Measurements from ENCODE around the gene NAALADL1.

NAALADL1 gene

GRCh38 chr11:65042891-65043290, 15.5 kb downstream of the NAALADL1 start:
- Histone ChIP-seq H3K4me2 (ENCODE audit: low read length) (peak overlapping the region; percentile 61; the same call in 1 of the 2 replicates), H3K27me3 (ENCODE audit: control insufficient read depth, low read length) (no peaks in the 10 kb centered on the region), H3K4me3 (ENCODE audit: low read length) (peak overlapping the region; percentile 81; the same call in 1 of the 2 replicates), H3K9me3 (ENCODE audit: control insufficient read depth, insufficient read depth, low read length) (no peaks in the 10 kb centered on the region), H3K27ac (ENCODE audit: low read depth, low read length) (no peak overlapping the region), H3K79me2 (ENCODE audit: control insufficient read depth, low read length) (peaks cover 34% of the 10 kb centered on the region), H3K36me3 (ENCODE audit: control insufficient read depth, low read length) (peaks cover 44% of the 10 kb centered on the region), H3K4me1 (ENCODE audit: control insufficient read depth, low read length) (peaks cover 35% of the 10 kb centered on the region), H3F3A (ENCODE audit: control insufficient read depth, insufficient read depth) (peaks cover 2% of the 10 kb centered on the region; the same call in 1 of the 2 replicates), H4K20me1 (ENCODE audit: control insufficient read depth, insufficient read depth, low read depth, low read length) (no peaks in the 10 kb centered on the region), H3K9me2 (replicated peaks; ENCODE audit: control insufficient read depth, low read length) (no peaks in the 10 kb centered on the region)
- no peak for TF ChIP-seq EZH2phosphoT487 (IDR thresholded peaks at IDR 0.05; ENCODE audit: borderline replicate concordance, low read length)
- no peak for TF ChIP-seq CTCF (IDR thresholded peaks at IDR 0.05; ENCODE audit: low read depth, low read length, poor library complexity, severe bottlenecking)

GRCh38 chr11:65040847-65041622, 17.3 kb downstream of the NAALADL1 start, which contains the start of gene SAC3D1:
SAC3D1 (plus strand) TSS chr11:65041210; CDS start chr11:65041293, 83 bp downstream.
- TF ChIP-seq CTCF (IDR thresholded peaks at IDR 0.05; ENCODE audit: low read depth, low read length, poor library complexity, severe bottlenecking) (no peak), EZH2phosphoT487 (IDR thresholded peaks at IDR 0.05; ENCODE audit: borderline replicate concordance, low read length) (no peak)
- peaks cover 34% of the 10 kb centered on the region for H3K79me2 ChIP-seq (ENCODE audit: control insufficient read depth, low read length)
- no peaks in the 10 kb centered on the region for H3K9me2 ChIP-seq (replicated peaks; ENCODE audit: control insufficient read depth, low read length)
- peak within 1 kb of the TSS; percentile 79 for H3K27ac ChIP-seq (ENCODE audit: low read depth, low read length)
- H3K4me3 ChIP-seq (ENCODE audit: low read length) = peak within 1 kb of the TSS; percentile 81
- H3K27me3 ChIP-seq (ENCODE audit: control insufficient read depth, low read length) = no peaks in the 10 kb centered on the region
- H3F3A ChIP-seq (ENCODE audit: control insufficient read depth, insufficient read depth) = peaks cover 2% of the 10 kb centered on the region; the same call in 1 of the 2 replicates
- no peaks in the 10 kb centered on the region for H4K20me1 ChIP-seq (ENCODE audit: control insufficient read depth, insufficient read depth, low read depth, low read length)
- H3K9me3 ChIP-seq (ENCODE audit: control insufficient read depth, insufficient read depth, low read length) = no peaks in the 10 kb centered on the region
- H3K36me3 ChIP-seq (ENCODE audit: control insufficient read depth, low read length) = peaks cover 39% of the 10 kb centered on the region
- H3K4me2 ChIP-seq (ENCODE audit: low read length) = peak within 1 kb of the TSS; percentile 61
- peaks cover 35% of the 10 kb centered on the region for H3K4me1 ChIP-seq (ENCODE audit: control insufficient read depth, low read length)

GRCh38 chr11:65040520-65040846, 17.9 kb downstream of the NAALADL1 start:
- Histone ChIP-seq H3F3A (ENCODE audit: control insufficient read depth, insufficient read depth) (peaks cover 2% of the 10 kb centered on the region; the same call in 1 of the 2 replicates), H3K4me3 (ENCODE audit: low read length) (peak overlapping the region; percentile 81), H3K27me3 (ENCODE audit: control insufficient read depth, low read length) (no peaks in the 10 kb centered on the region), H3K9me3 (ENCODE audit: control insufficient read depth, insufficient read depth, low read length) (no peaks in the 10 kb centered on the region), H3K9me2 (replicated peaks; ENCODE audit: control insufficient read depth, low read length) (no peaks in the 10 kb centered on the region), H3K36me3 (ENCODE audit: control insufficient read depth, low read length) (peaks cover 36% of the 10 kb centered on the region), H3K4me1 (ENCODE audit: control insufficient read depth, low read length) (peaks cover 35% of the 10 kb centered on the region), H4K20me1 (ENCODE audit: control insufficient read depth, insufficient read depth, low read depth, low read length) (no peaks in the 10 kb centered on the region), H3K79me2 (ENCODE audit: control insufficient read depth, low read length) (peaks cover 34% of the 10 kb centered on the region), H3K4me2 (ENCODE audit: low read length) (peak overlapping the region; percentile 61), H3K27ac (ENCODE audit: low read depth, low read length) (peak overlapping the region; percentile 79)
- no peak for TF ChIP-seq EZH2phosphoT487 (IDR thresholded peaks at IDR 0.05; ENCODE audit: borderline replicate concordance, low read length)
- TF ChIP-seq CTCF (IDR thresholded peaks at IDR 0.05; ENCODE audit: low read depth, low read length, poor library complexity, severe bottlenecking) = no peak
